K562 (cell line): Measurements from ENCODE around the gene PPP1R14C. TPM values are rescaled to one million over a fixed set of nuclear protein-coding genes. Genes with fewer than 3 reads are reported as not detected.

Experiments used
- CBFA2T3 ChIP-seq: fragments of 450-650 bp; IDR thresholded peaks from 2 replicates; pipeline ENCODE4 v1.6.1; 2017
- CC2D1A ChIP-seq: fragments of 450-650 bp; IDR thresholded peaks from 2 replicates; pipeline ENCODE4 v1.6.1; 2017; ENCODE audit warnings: mild to moderate bottlenecking
- DPF2 ChIP-seq: fragments of 450-650 bp; IDR thresholded peaks from 2 replicates; pipeline ENCODE4 v1.6.1; 2016
- FOXM1 ChIP-seq, 2 experiments: fragments of 450-650 bp in 1 of 2; sonication (generic) in 1 of 2; formaldehyde crosslinking in 1 of 2; IDR thresholded peaks; 2 replicates each; pipeline versions ENCODE4 v1.6.1 to v1.9.0; 2017 to 2022; ENCODE audit warnings: low read depth in 2 of 2, mild to moderate bottlenecking in 2 of 2, missing genetic modification reagents in 1 of 2, moderate library complexity in 1 of 2
- GABPB1 ChIP-seq: sonication (generic); formaldehyde crosslinking; IDR thresholded peaks from 2 replicates; pipeline ENCODE4 v1.8.0; 2022; ENCODE audit warnings: mild to moderate bottlenecking, missing genetic modification reagents
- GATA2 ChIP-seq: sonication (generic); formaldehyde crosslinking; IDR thresholded peaks from 2 replicates; pipeline ENCODE4 v1.4.0; 2020; ENCODE audit warnings: mild to moderate bottlenecking, missing genetic modification reagents
- GATAD2A ChIP-seq: fragments of 450-650 bp; IDR thresholded peaks from 2 replicates; pipeline ENCODE4 v1.6.1; 2017
- HCFC1 ChIP-seq: IDR thresholded peaks from 2 replicates; pipeline ENCODE4 v1.6.1; 2012; ENCODE audit warnings: low read depth, low read length, improper control_type of control experiment
- IRF9 ChIP-seq: fragments of 450-650 bp; IDR thresholded peaks from 2 replicates; pipeline ENCODE4 v1.6.1; 2016; ENCODE audit warnings: missing biosample characterization, missing genetic modification characterization
- KAT7 ChIP-seq: sonication (generic); formaldehyde crosslinking; IDR thresholded peaks from 2 replicates; pipeline ENCODE4 v1.8.0; 2022; ENCODE audit warnings: missing genetic modification reagents, mild to moderate bottlenecking, borderline replicate concordance
- MAFK ChIP-seq: IDR thresholded peaks from 2 replicates; pipeline ENCODE4 v1.6.1; 2011; ENCODE audit warnings: low read length, improper control_type of control experiment
- MAZ ChIP-seq, 2 experiments: fragments of 450-650 bp in 1 of 2; sonication (generic) in 1 of 2; formaldehyde crosslinking; IDR thresholded peaks in 1 of 2; conservative IDR thresholded peaks in 1 of 2; 2 replicates each; pipeline versions ENCODE4 v1.4.0 to v1.5.0; 2020; ENCODE audit warnings: mild to moderate bottlenecking in 1 of 2, missing genetic modification reagents in 1 of 2
- MEIS2 ChIP-seq: fragments of 450-650 bp; IDR thresholded peaks from 2 replicates; pipeline ENCODE4 v1.6.1; 2014; ENCODE audit warnings: mild to moderate bottlenecking; ENCODE audit not compliant: partially characterized antibody
- NR4A1 ChIP-seq, 2 experiments: fragments of 250-450 bp in 1 of 2; fragments of 450-650 bp in 1 of 2; sonication (Bioruptor Pico) in 1 of 2; IDR thresholded peaks; 2 replicates each; pipeline versions ENCODE4 v1.4.0 to v1.6.1; 2016 to 2020; ENCODE audit warnings: mild to moderate bottlenecking in 2 of 2, missing compliant biosample characterization in 1 of 2, missing genetic modification characterization in 1 of 2, moderate library complexity in 1 of 2
- RAD21 ChIP-seq, 2 experiments: fragments of 250-450 bp in 1 of 2; fragments of 450-650 bp in 1 of 2; sonication (Bioruptor Pico) in 1 of 2; formaldehyde crosslinking in 1 of 2; IDR thresholded peaks in 1 of 2; conservative IDR thresholded peaks in 1 of 2; 2 replicates each; pipeline versions ENCODE4 v1.4.0 to v1.8.0; 2020 to 2022; ENCODE audit warnings: mild to moderate bottlenecking in 2 of 2, moderate library complexity in 1 of 2
- RNF2 ChIP-seq: sonication (generic); IDR thresholded peaks from 2 replicates; pipeline ENCODE4 v1.6.1; 2016
- STAT5A ChIP-seq: IDR thresholded peaks from 2 replicates; pipeline ENCODE4 v1.6.1; 2012; ENCODE audit warnings: low read length, inconsistent platforms, borderline replicate concordance
- TCF7L2 ChIP-seq: fragments of 150-350 bp; IDR thresholded peaks from 2 replicates; pipeline ENCODE4 v1.6.1; 2016; ENCODE audit warnings: low read depth, mild to moderate bottlenecking, low read length, moderate library complexity
- VEZF1 ChIP-seq: fragments of 200-800 bp; sonication (Bioruptor generic); IDR thresholded peaks from 2 replicates; pipeline ENCODE4 v1.6.1; 2017; ENCODE audit warnings: missing genetic modification characterization, missing compliant biosample characterization
- XRCC4 ChIP-seq: IDR thresholded peaks from one replicate; pipeline ENCODE4 v1.6.1; 2011; ENCODE audit not compliant: insufficient read depth, insufficient read length; ENCODE audit errors: extremely low read depth
- ZBTB1 ChIP-seq: sonication (generic); formaldehyde crosslinking; IDR thresholded peaks from 2 replicates; pipeline ENCODE4 v1.8.1; 2023; ENCODE audit warnings: missing genetic modification reagents, low read depth, mild to moderate bottlenecking, borderline replicate concordance
- ZNF140 ChIP-seq: fragments of 250-450 bp; sonication (Bioruptor Pico); IDR thresholded peaks from 2 replicates; pipeline ENCODE4 v1.8.0; 2021; ENCODE audit warnings: moderate library complexity, mild to moderate bottlenecking, inconsistent platforms
- ZNF324 ChIP-seq: fragments of 250-450 bp; sonication (Bioruptor Pico); IDR thresholded peaks from 2 replicates; pipeline ENCODE4 v1.4.0; 2020; ENCODE audit warnings: mild to moderate bottlenecking
- ZNF41 ChIP-seq: fragments of 250-450 bp; sonication (Bioruptor Pico); conservative IDR thresholded peaks from 2 replicates; pipeline ENCODE4 v1.4.0; 2020; ENCODE audit warnings: mild to moderate bottlenecking
- ZNF644 ChIP-seq: fragments of 200-800 bp; sonication (Bioruptor generic); IDR thresholded peaks from 2 replicates; pipeline ENCODE4 v1.6.1; 2016; ENCODE audit warnings: low read depth, missing genetic modification characterization, missing compliant biosample characterization
- ZNF79 ChIP-seq: fragments of 250-450 bp; sonication (Bioruptor Pico); IDR thresholded peaks from 2 replicates; pipeline ENCODE4 v1.4.0; 2020; ENCODE audit warnings: low read depth, mild to moderate bottlenecking, moderate library complexity
- polyA plus RNA-seq, 8 experiments: library from polyadenylated mRNA; depleted of rRNA in 4 of 8; stranded (reverse) in 5 of 8; unstranded in 3 of 8; fragments of >200 nt; fragmentation: Nextera tagmentation in 2 of 8; fragmentation: Illumina TruSeq in 1 of 8; extraction: Ambion mirVana in 2 of 8; extraction: Trizol in 1 of 8; gene quantifications; 2 replicates each; pipeline versions ENCODE4 v1.2.1 to v1.2.3, GENCODE V29; 2011 to 2014; ENCODE audit warnings: inconsistent platforms in 1 of 8, missing spikeins in 1 of 8
- total RNA-seq, 7 experiments: library from RNA; depleted of rRNA in 6 of 7; stranded (reverse); fragments of >200 nt in 6 of 7; fragmentation: Illumina TruSeq in 2 of 7; extraction: Trizol in 2 of 7; gene quantifications; 2 replicates each; pipeline versions ENCODE4 v1.2.1 to v1.2.3, GENCODE V29; 2011 to 2021; ENCODE audit warnings: low replicate concordance in 1 of 7

Gene PPP1R14C
- total and polyA plus RNA-seq, 9 of the 15 experiments (the other 6 are each of a cell fraction or from before 2014, with no cell fraction given) = 4.5 to 16.6 (median 11.9) TPM

- TF ChIP-seq ZBTB1 (CRISPR knock-in tag) = 0 out of 2 replicates have a peak, but pooled peaks have one; percentile 31
- peak; percentile 41; the same call in 1 of the 2 replicates for TF ChIP-seq MAFK
- TF ChIP-seq HCFC1 = 0 out of 2 replicates have a peak, but pooled peaks have one; percentile 11
- peak; percentile 96 for TF ChIP-seq DPF2
- TF ChIP-seq KAT7 (CRISPR knock-in tag) = peak; percentile 94
- peak; percentile 14 to 33; a peak in 3 of 4 replicates for TF ChIP-seq RAD21 (CRISPR knock-in tag; conservative IDR thresholded peaks at IDR 0.05 in 1 of 2, IDR thresholded peaks at IDR 0.05 in 1 of 2)
- no peak for TF ChIP-seq NR4A1 (CRISPR knock-in tag; IDR thresholded peaks at IDR 0.05)
- peak; percentile 80; the same call in 1 of the 2 replicates for TF ChIP-seq NR4A1 (tag; IDR thresholded peaks at IDR 0.05)
- TF ChIP-seq ZNF79 = 0 out of 2 replicates have a peak, but pooled peaks have one; percentile 37
- TF ChIP-seq STAT5A = peak; percentile 70
- peak; percentile 92 for TF ChIP-seq CBFA2T3
- no peak for TF ChIP-seq TCF7L2
- TF ChIP-seq IRF9 = no peak
- TF ChIP-seq ZNF324 (CRISPR knock-in tag) = no peak
- no peak for TF ChIP-seq XRCC4
- TF ChIP-seq RNF2 = peak; percentile 76; the same call in 1 of the 2 replicates
- 0 out of 4 replicates have a peak, but pooled peaks have one; percentile 14 to 29 for TF ChIP-seq MAZ (CRISPR knock-in tag; conservative IDR thresholded peaks at IDR 0.05 in 1 of 2, IDR thresholded peaks at IDR 0.05 in 1 of 2)
- TF ChIP-seq ZNF644 = peak; percentile 68; the same call in 1 of the 2 replicates
- TF ChIP-seq CC2D1A = peak; percentile 59; the same call in 1 of the 2 replicates
- TF ChIP-seq VEZF1 (CRISPR knock-in tag) = peak; percentile 17; the same call in 1 of the 2 replicates
- TF ChIP-seq GABPB1 (CRISPR knock-in tag) = peak; percentile 36; the same call in 1 of the 2 replicates
- peak; percentile 83 for TF ChIP-seq GATA2 (CRISPR knock-in tag)
- TF ChIP-seq FOXM1 (IDR thresholded peaks at IDR 0.05; ENCODE audit: low read depth) = peak; percentile 61; the same call in 1 of the 2 replicates
- TF ChIP-seq FOXM1 (CRISPR knock-in tag; IDR thresholded peaks at IDR 0.05; ENCODE audit: low read depth) = no peak
- TF ChIP-seq ZNF140 = no peak
- TF ChIP-seq MEIS2 = peak; percentile 94
- TF ChIP-seq ZNF41 = peak; percentile 56; the same call in 1 of the 2 replicates
- peak; percentile 36; the same call in 1 of the 2 replicates for TF ChIP-seq GATAD2A
These were observed 133.5 kb downstream of the PPP1R14C start (continued) for GRCh38 chr6:150276168-150276936.
